GM21576 (cell line): ENCODE measurements around the gene ASTN1.
"Not testable (repeated sequence)": the region's sequence is repeated elsewhere in the genome, so short reads cannot be mapped to it uniquely, and the experiment has no call there.

Source experiments
- ATAC-seq: cut with Tn5 transposase; IDR thresholded peaks from one replicate; pipeline ENCODE4 v1.9.1; 2021; ENCODE audit warnings: mild to moderate bottlenecking, moderate library complexity; ENCODE audit not compliant: unreplicated experiment

Gene ASTN1

DNA sequence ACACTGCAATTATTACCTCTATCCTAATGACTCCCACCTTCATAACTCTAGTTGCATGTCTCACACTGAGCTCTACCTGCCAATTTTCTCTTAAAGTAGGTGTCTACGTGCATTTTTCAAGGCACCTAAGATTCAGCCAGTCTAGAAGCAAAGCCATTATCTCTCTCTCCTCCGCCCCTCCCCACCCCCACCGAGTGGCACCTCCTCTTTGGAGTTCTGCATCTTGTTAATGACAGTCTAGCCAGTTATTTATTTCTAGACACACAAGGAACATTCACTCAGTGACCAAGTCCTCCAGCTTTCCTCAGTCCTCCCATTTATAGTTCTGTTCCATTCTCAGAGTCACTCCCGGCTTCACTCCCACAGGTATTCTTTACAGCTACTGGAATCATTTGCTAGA, 47.6 kb downstream of the ASTN1 start:
- ATAC-seq = no peak

DNA sequence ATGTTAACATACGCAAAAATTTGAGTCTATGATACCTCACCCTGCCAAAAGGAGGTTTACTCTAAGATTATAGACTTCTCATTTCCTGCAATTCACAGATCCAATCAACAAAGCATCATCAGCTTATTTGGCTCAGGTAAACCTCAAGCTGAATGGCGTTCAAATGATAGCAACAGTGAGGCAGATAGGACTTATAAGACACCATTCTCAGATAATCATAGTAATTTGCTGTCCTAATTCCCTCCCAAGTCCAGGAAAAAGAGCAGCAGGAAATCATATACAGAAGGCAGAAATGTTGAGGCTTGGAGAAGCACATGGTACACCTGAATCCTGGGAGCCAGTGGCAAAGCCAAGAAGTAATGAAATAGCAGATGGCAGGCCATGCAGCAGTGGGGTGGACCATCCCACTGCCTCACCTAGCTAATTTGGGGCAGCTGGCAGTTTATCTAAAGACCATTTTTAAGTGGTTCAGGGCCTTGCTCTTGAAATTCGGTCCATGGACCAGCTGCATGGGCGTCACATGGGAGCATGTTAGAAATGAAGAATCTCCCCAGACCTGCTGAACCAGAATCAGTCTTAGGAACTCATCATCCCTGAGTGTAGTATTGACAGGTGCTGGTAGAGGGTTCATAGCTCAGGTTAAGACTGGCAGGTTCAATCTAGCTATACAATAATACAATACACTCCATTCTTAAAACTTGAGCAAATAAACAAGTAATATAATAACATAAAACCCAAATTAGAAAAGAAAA, 57.7 kb downstream of the ASTN1 start:
- ATAC-seq = no peak

DNA sequence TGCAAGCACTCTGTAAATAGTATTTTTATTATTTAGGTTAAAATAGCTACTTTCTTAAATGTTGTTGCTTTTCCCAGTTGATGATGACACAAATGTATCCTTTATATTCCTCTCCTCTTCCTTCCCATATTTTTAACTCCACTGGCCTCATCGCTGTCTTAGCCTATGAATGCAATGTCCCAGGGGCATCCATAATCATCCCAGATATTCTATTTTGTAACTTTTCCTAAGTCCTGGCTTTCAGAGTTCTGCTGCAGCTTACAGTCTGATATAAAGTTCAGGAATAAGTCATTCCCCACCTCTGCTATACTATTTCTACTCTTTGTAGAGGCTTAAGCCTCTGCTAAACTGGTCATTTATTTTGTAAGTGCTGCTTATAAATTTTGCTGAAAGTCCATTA, 58.3 kb downstream of the ASTN1 start:
- ATAC-seq = no peak

DNA sequence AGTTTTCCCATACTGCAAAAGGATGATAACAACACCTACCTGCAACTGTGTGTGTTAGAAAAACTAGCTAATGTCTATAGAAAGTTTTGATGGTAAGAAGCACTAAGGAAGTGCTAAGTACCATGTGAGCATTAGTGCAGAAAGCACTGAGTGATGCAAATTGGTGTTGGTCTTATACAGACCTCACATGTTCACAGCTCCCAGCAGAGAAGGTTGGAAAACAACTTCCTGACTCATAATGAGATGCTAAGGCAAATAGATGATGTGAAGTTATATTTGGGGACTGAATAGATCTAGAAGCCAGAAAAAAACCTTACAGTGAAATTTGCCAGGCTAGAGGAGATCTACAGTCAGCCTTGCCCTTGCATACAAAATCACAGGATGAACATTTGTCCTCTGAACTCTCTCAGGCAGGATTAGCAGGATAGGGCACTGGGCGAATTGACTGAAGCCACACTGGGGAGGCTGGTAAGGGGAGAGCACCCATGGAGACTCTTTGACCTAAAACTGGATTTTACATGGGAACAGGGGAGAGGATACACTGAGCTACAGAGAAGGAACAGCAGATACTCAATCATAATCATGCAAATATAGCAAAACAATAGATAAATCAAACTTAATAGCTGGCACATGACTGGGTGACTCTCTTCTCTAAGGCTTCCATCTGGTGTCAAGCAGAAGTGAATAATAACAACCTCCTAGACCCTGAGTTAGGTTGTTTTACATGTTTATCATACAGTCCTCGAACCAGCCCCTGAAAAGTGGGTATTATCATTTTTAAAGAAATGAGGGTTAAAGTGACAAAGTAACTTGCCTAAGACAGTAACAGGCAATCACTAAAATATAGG, 61.3 kb downstream of the ASTN1 start:
- no peak for ATAC-seq

DNA sequence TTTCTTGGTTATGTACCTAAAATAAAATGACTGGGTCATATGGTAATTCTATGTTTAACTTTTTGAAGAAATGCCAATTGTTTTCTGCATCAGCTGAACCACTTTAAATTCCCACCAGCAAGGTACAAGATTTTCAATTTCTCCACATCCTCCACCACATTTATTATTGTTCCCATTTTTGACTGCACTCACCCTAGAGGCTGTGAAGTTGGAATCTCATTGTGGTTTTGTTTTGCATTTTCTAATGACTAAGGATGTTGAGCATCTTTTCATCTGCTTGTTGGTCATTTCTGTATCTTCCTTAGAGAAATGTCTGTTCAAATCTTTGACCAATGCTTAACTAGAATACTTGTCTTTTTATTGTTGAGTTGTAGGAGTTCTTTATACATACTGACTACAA, 72.5 kb downstream of the ASTN1 start:
- no peak for ATAC-seq

DNA sequence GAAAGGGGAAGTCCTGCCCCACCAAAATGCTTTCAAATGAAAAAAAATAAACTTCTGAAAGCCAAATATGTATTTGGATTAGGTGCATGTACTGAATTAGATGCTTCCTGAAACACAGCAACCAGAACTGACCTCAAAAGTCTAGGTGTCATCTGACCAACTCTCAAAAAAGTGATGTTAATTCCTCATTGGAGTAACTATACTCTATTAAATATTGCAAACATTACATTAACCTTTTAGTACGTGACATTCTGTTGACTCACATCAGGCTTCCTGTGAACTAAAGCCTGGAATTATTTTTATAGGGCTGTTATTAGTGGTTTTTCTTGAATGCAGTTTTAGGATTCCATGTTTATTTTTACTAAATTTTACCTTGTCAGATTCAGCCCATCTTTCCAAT, 73.5 kb downstream of the ASTN1 start:
- ATAC-seq = no peak

DNA sequence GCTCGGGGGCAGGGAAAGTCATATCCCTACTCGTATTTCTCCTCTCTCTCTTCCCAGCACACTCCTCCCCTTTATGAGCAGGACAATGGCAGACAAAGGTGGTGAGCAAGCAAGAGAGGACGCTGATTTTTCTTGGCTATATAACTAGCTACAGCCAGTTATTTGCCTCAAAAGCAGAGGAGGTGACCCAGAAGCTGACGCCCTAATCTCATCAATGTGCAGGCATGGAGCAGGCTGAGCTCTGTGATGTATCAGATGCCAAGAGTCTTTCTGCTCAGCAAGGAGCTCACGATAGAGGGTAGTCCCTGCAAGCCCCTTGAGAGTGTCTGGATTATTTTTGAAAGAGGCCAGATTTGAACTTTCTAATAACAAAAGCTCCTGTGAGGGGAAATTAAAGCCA, 75.5 kb downstream of the ASTN1 start:
- ATAC-seq = no peak

DNA sequence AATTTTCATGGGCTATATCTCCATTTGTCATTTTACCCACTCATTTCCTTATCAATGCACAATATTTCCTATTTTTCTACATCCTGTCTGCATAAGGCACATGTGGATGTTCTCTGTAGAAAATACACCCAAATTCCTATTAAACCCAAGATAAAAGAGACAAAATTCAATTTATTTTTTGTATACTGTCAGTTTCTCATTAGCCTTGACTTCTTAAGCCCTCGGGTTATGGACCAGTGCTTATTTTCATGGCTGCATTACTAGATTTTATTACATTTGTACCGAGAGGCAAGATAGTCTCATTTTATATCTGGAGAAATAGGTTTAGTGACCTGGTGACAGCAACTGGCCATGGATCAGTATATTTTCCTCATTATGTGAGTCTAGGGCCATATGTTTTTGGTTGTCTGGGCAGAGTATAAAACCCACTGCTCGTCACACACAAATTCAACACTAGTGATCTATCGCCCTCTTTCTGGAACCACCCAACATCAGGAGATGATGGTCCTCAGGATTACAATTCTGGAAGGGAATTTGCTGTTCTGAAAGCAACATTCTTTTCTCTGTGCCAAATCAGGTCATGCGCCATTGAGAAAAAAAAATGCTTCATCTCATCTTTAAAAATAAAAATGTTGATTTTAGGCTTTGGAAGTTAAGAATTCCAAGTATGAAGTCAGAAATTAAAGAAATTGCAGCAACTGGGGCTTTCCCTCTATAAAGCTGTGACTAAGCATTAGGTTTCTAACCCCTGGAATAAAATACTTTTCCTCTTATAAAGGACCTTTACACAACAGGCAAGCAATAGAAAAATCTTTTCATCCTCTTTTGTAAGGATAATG, 81.4 kb downstream of the ASTN1 start:
- no peak for ATAC-seq

DNA sequence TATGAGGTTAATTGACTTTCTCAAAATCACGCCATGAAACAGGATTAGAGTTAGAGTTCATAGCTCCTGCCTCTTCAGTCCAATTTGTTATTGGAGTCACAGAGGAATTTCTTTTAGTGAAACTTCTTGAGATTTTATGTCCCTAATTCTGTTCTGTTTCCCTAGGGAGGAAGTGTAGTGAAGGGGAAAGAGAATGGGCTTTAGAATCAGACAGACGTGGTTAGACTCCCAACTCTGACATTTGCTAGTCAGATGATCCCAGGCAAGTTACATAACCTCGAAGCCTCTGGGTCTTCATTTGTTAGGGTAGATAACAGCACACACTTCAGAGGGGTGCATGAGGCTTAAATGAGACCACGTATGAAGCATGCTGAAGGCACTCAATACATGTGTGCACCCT, 83.9 kb downstream of the ASTN1 start:
- ATAC-seq = no peak

DNA sequence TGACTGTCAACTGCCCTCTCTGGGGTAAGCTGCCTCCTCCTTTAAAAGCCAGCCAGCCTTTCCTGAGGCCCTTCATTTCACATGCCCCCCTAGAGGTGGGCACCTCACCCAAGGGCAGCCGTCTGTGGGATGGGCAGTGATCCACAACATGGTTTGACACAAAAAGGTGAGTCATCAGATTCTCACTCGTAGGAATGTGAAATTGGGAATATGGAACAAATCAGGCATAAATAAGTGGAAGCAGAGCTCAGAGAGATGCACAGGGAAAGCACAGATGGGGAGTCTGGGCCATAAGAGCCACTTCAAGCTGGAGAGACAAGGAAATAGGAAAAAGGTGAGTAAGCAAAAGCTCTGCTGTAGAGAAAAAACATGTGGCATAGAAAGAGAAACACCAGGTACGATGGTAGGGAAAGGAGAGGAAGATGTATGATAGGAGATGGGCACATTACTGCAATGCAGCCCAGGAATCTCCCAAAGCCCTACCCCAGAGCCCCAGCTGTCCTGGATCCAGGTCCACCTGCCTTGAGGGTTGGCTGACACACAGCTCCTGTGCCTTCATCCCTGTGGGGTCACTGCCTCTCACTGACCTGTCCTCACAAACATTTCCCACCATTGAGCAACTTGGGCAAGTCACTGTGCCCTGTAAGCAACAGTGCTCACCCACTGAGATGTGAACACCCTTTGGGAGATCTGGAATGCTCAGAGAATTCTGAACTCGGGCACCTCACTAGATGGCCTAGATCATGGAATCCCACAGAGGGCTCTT, 86.6 kb downstream of the ASTN1 start:
- ATAC-seq = no peak

DNA sequence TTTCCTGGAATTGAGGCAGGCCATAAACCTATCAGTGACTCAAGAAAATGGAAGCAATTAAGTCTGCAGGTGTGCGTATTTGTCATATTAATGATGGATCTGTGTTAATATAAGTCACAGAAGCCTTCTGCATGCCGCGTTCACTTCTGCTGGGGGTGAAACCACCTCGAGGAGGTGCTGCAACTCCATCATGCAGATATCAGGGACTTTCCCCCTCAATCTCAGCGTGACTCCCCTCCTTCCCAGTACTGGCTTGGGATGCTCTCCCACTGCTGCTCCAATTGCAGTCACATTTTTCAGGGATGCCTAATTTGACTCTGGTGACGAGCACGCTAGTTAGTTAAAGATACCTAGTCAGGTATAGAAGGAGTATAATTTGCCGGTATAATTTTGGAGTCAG, 87.5 kb downstream of the ASTN1 start:
- no peak for ATAC-seq

DNA sequence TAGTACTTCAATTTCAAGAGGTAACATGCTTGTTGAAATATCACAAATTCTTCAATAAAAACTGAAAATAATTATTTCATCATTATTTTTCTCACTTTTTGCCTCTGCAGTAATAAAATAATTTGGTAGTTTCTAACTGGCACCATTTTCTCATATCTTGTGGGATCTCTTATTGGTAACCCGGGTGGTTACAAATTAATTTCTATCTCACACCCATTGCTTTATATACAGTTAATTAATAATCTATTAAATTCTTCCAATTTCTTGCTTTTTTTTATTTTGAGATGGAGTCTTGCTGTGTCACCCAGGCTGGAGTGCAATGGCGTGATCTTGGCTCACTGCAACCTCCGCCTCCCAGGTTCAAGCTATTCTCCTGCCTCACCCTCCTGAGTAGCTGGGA, 89.7 kb downstream of the ASTN1 start:
- ATAC-seq = not testable (repeated sequence)

DNA sequence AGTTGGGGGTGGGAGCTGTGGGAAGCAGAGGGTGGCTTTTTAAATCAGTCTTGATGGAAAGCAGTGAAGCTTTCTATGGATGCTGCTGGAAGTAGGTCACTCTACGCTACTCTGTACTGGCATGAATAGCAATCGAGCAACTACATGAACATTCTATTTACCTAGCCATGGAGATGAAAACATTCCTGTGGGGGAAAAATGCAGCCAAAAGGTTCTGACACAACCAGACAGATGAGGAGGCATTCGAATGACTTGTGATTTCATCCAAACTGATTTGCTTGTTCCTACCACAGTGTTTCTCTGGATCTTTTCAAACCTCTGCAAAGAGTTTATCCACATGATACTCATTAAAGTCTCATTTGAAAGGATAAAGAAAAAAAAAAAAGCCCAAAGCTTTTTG, 95.0 kb downstream of the ASTN1 start:
- no peak for ATAC-seq

DNA sequence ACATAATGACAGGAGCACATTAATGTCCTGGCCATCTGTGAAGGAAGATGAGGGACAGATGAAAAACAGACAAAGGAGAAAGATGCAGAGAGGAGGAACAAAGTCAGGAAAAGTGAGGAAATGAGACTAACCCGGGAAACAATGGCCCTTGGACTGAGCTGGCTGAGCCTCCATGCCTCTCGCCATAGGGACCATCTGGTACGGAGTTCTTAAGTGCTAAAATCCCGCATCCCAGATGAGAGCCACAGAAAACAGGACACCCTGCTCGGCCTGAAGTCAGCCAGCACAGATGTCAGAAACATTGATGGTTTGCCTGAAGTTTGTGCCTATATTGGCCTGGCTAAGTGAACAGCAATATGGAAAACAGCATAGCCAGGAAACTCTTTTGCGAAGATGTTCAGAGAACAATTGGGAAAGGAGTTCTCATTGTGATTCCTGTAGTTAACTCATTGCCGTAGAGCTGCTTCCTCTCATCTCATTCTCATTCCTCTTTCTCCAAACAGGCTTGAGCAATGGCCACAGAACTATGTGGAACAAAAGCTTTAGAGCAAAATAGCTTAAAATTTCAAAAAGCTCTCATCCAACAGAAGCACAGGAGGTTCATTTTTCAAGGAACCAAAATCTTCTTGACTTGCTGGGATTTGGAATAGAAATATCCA, 96.6 kb downstream of the ASTN1 start:
- no peak for ATAC-seq

DNA sequence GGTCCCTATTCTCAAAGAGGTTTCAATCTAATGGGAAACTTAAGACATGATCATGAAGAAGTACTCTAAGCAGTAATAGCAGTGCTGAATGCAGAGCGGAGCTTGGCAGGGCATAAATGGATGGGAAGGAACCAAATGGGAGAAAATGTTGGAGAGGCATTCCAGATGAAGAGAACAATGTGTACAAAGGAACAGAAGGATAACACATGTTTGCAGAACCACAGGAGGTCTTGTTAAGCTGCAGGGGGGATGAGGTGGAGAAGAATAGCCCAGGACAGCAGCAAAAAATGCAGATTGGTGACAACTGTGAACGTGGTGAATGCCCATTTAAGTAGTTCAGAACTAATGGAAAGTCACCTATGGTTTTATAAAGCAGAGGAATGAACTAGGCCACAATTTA, 99.1 kb downstream of the ASTN1 start:
- no peak for ATAC-seq

DNA sequence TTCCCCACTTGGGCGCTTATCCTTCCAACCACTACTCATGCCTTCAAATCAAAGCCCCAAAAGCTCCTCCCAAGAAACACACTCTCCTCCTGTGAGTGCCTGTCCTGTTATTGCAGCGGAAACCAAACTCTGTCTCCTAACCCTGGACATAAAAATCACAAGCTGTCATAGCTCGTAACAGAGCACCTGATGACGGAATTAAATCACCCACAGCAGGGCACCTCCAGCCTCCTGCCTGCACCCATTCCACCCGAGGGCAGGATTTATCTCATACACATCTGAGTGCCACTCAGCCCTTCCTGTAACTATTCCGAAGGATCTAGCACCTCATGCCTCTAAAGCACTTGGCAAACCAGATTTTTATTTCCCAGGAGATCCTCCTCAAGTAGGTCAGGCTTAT, 100.9 kb downstream of the ASTN1 start:
- ATAC-seq = no peak

DNA sequence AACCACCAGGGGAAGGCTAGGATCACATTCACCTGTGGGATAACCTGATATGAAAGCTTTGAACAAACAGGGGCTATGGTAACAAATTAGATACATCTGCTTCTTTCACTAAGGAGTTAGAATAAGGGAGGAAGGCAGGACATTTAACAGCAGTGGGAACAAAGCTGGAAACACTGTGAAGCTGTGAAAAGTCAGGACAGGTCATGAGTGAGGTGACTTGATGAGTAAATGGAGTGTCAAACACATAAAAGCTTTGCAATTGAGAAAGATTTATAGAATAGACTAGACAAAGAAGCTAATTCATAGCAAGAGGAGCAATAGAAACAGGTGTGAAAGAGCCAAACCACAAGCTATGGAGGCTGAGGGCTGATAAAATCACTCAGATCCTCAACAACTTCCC, 110.0 kb downstream of the ASTN1 start:
- no peak for ATAC-seq

DNA sequence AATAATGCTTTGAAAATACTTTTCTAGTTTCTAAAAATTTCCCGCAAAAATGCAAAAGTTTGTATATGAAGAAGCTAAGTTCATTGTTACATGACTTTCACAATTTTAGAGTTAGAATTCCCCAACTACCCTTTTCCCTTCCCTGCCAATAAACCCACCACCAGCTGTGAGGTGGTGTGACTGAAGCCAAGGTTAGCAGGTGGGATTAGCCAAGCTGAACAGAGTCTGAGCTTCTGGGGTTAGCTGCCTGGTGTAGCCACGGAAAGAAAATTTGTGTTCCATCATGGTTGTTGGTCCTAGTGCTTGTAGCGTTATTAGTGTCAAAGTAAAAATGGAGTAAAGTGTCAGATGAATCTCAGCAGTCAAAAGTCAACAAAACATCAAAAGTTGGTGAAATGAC, 110.9 kb downstream of the ASTN1 start:
- ATAC-seq = no peak

DNA sequence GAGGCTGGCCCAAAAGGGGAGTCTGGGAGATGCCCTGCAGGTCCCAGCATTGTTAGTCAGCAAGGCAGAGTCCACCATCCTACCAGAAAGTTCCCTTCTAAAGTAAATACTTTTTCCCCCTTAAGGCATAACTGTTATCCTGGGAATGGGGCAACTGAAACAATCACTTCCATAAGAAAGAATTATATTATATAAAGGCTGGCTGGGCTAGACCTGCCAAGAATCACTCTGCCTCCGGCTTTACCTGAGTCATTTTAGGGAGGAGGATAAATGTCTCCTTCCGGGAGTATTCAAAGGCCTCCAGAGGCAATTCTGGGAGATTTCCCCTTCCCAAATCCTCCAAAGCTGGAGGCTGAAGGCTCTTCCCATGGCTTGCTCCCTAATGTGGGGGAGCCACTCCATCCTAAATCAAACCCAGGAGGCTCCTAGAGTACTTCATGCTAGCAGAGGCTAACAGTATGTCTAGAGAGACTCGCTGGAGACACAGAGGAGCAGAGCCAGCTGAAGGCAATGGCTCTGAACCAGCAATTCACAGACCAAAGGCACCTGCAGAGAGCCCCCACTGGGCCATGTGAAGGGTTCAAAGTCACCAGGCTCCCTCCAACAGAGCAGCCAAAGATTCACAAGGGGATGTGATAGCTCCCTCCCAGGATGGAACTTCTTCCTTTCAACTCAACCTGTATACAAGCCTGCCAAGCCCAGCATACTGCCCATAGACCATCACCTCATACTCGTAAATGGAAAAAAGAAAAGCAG, 116.0 kb downstream of the ASTN1 start:
- no peak for ATAC-seq

DNA sequence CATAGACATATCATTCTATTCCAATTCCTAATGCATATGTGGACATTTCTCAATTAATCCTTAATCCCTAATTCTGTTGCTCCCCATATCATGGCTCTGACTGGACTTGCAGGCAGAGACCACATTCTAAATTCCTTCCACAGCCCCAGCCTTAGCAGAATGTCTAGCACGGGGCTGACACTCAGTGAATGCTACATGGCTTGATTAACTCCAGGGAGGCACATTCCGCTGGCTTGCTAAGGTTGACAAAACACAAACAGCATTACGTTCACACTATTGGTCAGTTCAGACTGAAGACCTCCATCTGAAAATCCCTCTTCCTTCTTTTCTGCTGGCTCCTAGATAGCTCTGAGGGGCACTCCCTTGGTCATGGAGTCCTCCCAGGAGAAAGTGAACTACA, 119.4 kb downstream of the ASTN1 start:
- no peak for ATAC-seq
